Measurements from ENCODE around the gene UNCX.

UNCX gene

DNA sequence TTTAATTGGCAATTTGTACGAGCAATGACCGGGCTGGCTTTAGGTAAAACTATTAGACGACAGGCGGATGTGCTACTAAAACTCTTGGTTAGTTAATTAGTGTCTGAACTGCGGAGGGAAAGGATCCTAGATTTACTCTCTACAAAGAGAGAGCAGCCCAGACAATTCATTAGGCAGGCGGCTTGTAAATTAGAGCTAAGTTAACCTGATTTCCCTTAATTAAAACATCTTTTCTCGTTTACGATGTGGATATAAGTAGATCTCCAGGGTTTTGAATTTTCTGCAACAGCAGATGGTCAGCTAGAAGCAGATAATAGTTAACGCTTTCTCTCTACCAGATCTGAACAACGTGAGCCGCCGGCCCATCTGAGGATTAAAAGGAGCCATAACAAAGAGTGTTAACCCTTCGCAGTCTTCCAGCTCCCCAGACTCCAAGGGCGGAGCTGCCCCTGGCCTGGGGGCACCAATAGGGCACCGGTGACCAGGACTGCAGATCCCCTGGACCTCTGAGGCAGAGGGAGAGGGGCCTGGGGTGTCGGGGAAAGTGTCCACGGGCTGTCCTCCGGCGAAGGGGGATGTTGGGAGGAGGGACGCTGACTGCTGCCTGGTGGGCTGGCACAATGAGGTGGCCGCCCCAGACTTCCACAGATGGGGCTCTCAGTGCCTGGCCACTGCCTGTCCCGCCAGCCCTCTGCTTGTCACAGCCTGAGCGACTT is 6.3 kb upstream of the UNCX start:
- Histone ChIP-seq H3K9ac (ENCODE audit: low read length) (no peak overlapping the region), H3K27ac (ENCODE audit: low read length) (no peak overlapping the region), H3K4me2 (ENCODE audit: low read depth, low read length) (no peak overlapping the region), H3K4me3 (ENCODE audit: low read length) (no peak overlapping the region), H3K79me2 (ENCODE audit: low read length) (no peaks in the 10 kb centered on the region), H3K36me3 (replicated peaks; ENCODE audit: insufficient read depth, low read length) (no peaks in the 10 kb centered on the region), H3K9me2 (replicated peaks; ENCODE audit: insufficient read depth, low read length) (no peaks in the 10 kb centered on the region), H3K4me1 (ENCODE audit: low read length) (no peaks in the 10 kb centered on the region), H4K20me1 (ENCODE audit: insufficient read depth, low read length) (no peaks in the 10 kb centered on the region), H3K27me3 (replicated peaks; ENCODE audit: insufficient read depth, low read length) (peaks cover 82% of the 10 kb centered on the region), H3F3A (ENCODE audit: insufficient read depth, low read length) (no peaks in the 10 kb centered on the region), H2AFZ (ENCODE audit: low read length) (no peak overlapping the region), H3K9me3 (replicated peaks; ENCODE audit: insufficient read depth, low read length) (no peaks in the 10 kb centered on the region)
- DNase-seq: no peak
- TF ChIP-seq EZH2 (optimal IDR thresholded peaks at IDR 0.05; ENCODE audit: low read depth, low read length): no peak
- TF ChIP-seq, protein P1, sequence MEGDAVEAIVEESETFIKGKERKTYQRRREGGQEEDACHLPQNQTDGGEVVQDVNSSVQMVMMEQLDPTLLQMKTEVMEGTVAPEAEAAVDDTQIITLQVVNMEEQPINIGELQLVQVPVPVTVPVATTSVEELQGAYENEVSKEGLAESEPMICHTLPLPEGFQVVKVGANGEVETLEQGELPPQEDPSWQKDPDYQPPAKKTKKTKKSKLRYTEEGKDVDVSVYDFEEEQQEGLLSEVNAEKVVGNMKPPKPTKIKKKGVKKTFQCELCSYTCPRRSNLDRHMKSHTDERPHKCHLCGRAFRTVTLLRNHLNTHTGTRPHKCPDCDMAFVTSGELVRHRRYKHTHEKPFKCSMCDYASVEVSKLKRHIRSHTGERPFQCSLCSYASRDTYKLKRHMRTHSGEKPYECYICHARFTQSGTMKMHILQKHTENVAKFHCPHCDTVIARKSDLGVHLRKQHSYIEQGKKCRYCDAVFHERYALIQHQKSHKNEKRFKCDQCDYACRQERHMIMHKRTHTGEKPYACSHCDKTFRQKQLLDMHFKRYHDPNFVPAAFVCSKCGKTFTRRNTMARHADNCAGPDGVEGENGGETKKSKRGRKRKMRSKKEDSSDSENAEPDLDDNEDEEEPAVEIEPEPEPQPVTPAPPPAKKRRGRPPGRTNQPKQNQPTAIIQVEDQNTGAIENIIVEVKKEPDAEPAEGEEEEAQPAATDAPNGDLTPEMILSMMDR (IDR thresholded peaks at IDR 0.05; ENCODE audit: low read length): no peak
- no peak for TF ChIP-seq EZH2phosphoT487 (IDR thresholded peaks at IDR 0.05; ENCODE audit: low read length)

DNA sequence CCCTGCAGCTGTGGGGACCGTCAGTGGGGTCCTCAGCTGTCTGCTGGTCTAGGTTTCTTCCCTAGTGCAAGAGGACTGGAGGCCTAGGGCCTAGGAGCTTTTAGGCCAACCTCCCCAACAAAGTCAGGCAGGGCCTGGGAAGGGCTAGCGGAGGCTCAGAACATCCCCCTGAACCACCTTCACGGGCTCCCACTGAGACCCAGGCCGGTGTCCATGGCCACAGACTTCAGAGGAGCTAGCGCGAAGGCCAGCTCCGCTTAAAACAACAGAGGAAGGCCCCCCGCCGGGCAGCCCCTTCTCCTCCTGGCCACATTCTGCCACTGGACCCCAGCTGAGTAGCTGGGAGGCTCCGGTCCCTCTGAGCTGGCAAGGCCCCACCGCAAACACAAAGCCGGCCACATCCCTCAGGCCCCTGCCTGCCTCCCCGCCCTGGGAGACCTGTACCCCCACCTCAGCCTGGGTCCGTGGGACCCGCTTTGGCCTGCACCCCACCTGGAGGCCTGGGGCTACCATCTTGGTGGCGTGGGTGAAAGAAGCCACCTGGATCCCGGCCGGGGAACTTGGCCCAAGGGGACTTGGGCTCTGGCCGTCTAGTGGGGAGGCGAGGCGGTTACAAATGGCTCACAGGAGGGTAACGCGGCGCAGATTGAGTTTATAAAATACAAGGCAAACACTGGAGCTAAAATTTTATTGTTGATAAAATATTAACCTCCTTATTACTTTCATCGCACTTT is 5.4 kb upstream of the UNCX start:
- no peaks in the 10 kb centered on the region for H3K79me2 ChIP-seq (ENCODE audit: low read length)
- H3K4me2 ChIP-seq (ENCODE audit: low read depth, low read length): no peak overlapping the region
- H3K9me2 ChIP-seq (replicated peaks; ENCODE audit: insufficient read depth, low read length): no peaks in the 10 kb centered on the region
- no peak overlapping the region for H3K4me3 ChIP-seq (ENCODE audit: low read length)
- H4K20me1 ChIP-seq (ENCODE audit: insufficient read depth, low read length): no peaks in the 10 kb centered on the region
- no peaks in the 10 kb centered on the region for H3F3A ChIP-seq (ENCODE audit: insufficient read depth, low read length)
- no peak overlapping the region for H3K9ac ChIP-seq (ENCODE audit: low read length)
- no peak overlapping the region for H3K27ac ChIP-seq (ENCODE audit: low read length)
- no peaks in the 10 kb centered on the region for H3K4me1 ChIP-seq (ENCODE audit: low read length)
- DNase-seq: no peak
- H3K27me3 ChIP-seq (replicated peaks; ENCODE audit: insufficient read depth, low read length): peaks cover 82% of the 10 kb centered on the region
- no peaks in the 10 kb centered on the region for H3K9me3 ChIP-seq (replicated peaks; ENCODE audit: insufficient read depth, low read length)
- TF ChIP-seq, protein P1 (IDR thresholded peaks at IDR 0.05; ENCODE audit: low read length): no peak
- TF ChIP-seq EZH2 (optimal IDR thresholded peaks at IDR 0.05; ENCODE audit: low read depth, low read length): no peak
- TF ChIP-seq EZH2phosphoT487 (IDR thresholded peaks at IDR 0.05; ENCODE audit: low read length): no peak
- H3K36me3 ChIP-seq (replicated peaks; ENCODE audit: insufficient read depth, low read length): no peaks in the 10 kb centered on the region
- no peak overlapping the region for H2AFZ ChIP-seq (ENCODE audit: low read length)

DNA sequence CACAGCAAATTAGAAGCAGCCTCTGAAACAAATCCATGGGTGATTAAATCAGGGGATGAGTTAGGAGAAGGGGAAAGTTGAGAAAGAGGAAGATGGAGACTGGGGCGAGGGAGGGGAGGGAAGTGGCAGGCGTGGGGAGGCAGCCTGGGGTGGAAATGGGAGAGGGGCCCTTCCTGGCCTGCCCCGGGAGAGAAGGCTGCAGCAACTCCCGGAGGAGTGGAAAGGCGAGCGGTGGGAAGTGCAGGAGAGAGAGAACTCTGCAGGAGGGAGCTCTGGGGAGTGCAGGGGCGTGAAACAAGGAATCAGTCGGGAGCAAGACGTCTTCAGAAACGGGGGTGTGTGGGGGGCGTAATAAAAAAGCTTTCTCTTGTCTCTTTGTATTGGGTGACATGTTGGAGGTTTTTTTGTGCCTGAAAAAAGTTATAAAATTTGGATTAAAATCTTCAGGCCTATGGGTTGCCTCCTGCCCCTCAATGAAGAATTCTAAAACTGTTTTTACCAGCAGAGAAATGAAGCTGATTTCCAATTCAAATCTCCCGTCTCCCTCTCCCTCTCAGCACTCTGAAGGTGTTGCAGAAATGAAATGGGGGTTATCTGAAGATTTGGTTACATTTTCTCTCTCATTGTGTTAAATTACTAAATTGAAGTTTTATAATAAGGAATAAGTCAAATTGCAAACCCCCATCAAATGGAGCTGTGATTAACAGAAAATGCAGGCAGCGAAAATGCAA is 4.7 kb upstream of the UNCX start:
- H4K20me1 ChIP-seq (ENCODE audit: insufficient read depth, low read length): no peaks in the 10 kb centered on the region
- no peaks in the 10 kb centered on the region for H3K36me3 ChIP-seq (replicated peaks; ENCODE audit: insufficient read depth, low read length)
- no peaks in the 10 kb centered on the region for H3K9me3 ChIP-seq (replicated peaks; ENCODE audit: insufficient read depth, low read length)
- no peaks in the 10 kb centered on the region for H3K4me1 ChIP-seq (ENCODE audit: low read length)
- no peak overlapping the region for H3K9ac ChIP-seq (ENCODE audit: low read length)
- H3F3A ChIP-seq (ENCODE audit: insufficient read depth, low read length): no peaks in the 10 kb centered on the region
- no peaks in the 10 kb centered on the region for H3K79me2 ChIP-seq (ENCODE audit: low read length)
- H2AFZ ChIP-seq (ENCODE audit: low read length): no peak overlapping the region
- no peak overlapping the region for H3K4me3 ChIP-seq (ENCODE audit: low read length)
- no peak for DNase-seq
- no peak overlapping the region for H3K4me2 ChIP-seq (ENCODE audit: low read depth, low read length)
- TF ChIP-seq, protein P1 (IDR thresholded peaks at IDR 0.05; ENCODE audit: low read length): no peak
- TF ChIP-seq EZH2phosphoT487 (IDR thresholded peaks at IDR 0.05; ENCODE audit: low read length) (no peak), EZH2 (optimal IDR thresholded peaks at IDR 0.05; ENCODE audit: low read depth, low read length) (no peak)
- H3K9me2 ChIP-seq (replicated peaks; ENCODE audit: insufficient read depth, low read length): no peaks in the 10 kb centered on the region
- peaks cover 77% of the 10 kb centered on the region for H3K27me3 ChIP-seq (replicated peaks; ENCODE audit: insufficient read depth, low read length)
- no peak overlapping the region for H3K27ac ChIP-seq (ENCODE audit: low read length)
